ENCODE measurements around the gene ZNF775. TPM values are rescaled to one million over a fixed set of nuclear protein-coding genes. Genes with fewer than 3 reads are reported as not detected.
"Not testable (repeated sequence)": the region's sequence is repeated elsewhere in the genome, so short reads cannot be mapped to it uniquely, and the experiment has no call there.

Gene ZNF775
- total RNA-seq, 1 donor from 2014 or later, result 1.3 TPM

DNA sequence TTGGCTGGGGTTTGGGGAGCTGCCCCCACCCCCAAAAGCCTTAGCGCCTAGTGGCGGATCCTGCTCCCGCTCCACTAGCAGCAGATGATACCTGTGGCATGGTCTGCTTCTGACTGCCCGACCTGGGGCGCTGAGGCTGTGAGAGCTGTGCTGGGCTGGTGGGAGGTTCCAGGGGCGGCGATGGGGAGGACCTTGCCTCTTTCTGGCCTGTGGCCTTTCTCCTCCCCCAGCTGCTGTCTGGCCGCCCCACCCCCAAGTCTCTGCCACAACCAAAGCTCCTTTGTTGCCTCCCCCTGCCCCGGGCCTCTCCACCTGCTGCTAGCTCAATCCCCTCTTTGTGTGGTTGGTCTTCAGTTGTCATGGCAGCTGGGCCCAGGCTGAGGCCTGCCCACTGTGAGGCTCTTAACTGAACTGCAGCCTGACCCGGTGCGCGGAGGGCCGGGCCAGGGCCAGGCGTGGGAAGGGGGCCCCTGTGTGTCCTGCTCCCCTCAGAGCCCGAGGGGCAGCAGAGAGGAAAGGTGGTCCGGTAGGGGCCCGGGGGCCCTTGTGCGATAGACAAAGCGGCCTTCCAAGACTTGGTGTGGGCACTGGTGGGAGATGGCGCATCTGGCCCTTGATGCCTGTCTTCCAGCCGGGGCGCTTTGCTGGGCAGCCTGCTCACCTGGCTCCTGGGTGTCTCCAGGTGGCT lies 4.7 kb downstream of the ZNF775 start:
- no peak for ATAC-seq

DNA sequence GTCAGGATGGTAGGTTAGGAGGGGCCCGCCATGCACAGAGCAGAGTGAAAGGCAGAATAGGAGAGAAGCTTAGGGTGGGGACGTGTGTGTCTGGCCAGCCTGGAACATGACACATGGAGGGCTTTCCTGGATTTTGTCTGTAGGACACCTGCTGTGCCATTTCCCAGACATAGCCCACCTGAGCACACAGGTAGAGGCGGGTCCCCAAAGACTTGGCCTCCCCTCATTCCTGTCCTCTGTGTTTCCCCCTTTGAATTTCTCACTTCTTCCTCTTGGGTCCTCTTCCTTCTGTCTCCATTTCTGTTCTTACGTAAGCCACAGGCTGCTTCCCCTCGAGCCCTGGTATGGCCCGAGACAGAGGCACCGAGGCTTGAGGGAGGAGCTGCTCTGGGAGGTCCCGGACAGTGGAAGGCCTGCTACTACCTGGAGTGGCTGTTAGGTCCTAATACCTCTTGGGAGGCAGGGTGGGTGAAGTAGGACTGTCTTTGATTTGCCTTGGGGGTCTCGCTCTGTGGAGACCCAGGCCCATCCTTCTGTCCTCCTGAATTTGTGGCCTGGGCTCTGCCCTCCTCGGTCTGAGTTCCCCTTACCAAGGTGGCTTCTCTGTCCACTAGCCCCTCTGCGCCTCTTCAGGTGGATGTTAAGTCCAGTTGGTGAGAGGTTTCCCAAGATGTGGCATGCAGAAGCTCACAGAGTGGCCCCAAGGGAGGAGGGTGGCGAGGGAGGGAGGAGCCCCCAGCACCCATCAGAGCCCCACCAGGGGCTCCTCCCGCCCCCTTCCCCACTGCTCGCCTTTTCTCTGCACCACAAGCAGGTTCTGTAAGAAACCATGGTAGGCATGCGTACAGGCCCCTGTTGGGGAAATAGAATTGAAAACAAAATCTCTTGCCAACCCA lies 5.5 kb downstream of the ZNF775 start:
- ATAC-seq, result no peak

DNA sequence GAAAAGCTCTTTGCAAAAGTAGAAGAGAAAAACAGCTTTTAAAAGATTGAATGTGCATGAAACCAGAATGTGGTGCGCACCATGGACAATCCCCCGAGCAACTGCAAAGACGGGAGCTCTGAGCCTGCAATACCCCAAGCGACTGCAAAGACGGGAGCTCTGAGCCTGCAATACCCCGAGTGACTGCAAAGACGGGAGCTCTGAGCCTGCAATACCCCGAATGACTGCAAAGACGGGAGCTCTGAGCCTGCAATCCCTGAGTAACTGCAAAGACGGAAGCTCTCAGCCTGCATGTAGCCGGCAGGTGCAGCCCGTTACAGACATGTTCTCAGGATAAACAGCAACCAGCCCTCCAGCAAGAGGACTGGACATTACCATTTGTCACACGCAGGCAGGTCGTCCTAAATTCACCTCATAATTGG lies 6.2 kb downstream of the ZNF775 start:
- ATAC-seq, result no peak

DNA sequence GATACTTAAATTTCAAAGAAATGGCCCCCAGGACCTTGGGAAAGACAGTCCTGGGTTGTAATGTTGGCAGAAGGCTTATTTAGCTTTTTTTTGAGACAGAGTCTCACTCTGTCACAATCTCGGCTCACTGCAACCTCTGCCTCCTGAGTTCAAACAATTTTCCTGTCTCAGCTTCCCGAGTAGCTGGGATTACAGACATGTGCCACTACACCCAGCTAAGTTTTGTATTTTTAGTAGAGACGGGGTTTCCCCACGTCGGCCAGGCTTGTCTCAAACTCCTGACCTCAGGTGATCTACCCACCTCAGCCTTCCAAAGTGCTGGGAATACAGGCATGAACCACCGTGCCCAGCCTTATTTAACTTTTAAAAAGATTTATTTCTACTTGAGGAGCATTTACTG lies 6.8 kb downstream of the ZNF775 start:
- ATAC-seq, result not testable (repeated sequence)

DNA sequence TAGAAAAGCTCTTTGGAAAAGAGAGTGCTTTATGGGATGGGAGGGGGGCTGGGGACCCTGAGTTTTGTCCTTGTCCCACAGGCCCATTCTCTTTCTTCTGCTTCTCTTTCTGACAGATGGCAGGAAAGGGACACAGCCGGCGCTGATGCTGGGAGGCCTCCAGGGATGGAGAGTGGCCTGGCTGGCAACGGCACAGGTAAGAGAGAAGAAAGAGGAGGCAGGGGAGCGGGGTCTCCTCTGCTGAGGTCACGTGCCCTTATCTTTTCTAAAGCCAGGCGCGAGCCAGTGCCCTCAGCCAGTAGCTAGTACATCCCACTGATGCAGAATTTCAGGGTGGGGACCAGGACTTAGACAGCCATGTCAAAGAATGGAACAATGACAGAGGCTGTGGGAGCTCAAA lies 9.2 kb downstream of the ZNF775 start:
- ATAC-seq, result no peak

DNA sequence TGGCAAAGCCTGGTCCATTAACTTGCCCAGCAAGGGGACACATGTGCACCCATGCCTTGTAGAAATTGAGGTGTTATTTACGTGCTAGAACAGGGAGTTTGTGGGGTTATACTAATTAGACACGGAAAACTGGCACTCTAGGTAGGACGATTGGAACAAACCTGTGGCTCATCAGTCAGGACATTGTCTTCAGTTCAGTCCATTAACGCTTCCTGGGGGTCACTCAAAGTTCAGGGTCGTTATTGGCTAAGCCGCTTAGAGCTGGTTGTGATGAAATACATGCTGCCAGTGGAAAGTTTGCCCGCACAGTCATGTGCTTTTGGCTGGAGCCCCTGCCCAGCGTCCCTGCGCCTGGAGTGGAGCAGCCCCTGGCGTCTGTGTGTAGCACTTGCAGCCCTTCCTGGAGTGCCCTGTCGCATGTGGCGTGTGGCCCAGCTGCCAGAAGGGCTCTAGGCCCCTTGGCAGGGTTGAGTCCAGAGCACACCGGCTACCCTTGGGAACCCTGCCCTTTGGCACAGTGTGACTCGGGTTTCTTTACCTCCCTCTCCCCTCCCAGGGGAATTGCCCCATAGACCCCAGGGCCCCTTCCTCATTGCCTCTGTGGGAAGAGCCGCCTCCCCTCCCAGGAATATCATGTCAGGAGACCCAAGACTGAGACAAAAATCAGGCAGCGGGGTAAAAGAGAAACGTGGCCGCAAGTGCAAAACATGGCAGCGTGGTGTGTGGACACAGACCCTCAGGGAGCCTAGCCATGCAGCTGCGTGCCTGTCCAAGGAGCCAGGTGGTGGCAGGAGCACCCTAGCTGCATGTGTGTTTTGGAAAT lies 9.8 kb downstream of the ZNF775 start:
- peak; percentile 73 for ATAC-seq

DNA sequence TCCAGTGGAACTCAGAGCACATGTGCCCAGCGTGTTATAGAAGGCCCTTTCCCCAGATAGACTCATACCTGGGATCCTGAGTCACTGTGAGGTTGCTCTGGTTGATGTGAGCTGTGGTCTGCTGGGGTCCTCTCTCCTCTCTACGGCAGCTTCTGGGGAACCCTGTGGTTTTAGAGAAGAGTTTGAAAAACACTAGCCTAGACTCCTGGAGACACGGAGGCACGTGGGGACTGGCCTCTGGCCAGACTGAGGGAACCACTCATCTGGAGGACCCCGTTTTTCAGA lies 10.3 kb downstream of the ZNF775 start:
- ATAC-seq, result no peak

DNA sequence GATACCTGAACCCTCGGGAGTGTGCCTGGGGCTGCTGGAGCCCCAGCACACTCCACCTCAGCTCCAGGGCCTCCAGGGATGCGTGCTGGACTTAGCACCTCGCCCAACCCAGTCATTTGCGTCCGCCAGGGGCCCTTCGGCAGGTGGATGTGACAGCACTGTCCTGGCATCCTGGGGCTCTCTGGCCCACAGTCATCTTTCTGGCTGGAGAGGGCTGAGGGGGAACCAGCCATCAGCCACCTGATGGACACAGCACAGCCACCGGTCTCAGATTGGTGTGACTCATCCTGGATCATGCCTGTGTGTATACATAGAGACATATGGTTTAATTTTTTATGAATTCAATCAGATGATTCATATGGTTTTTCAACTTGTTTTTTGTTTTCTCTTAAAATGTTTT lies 11.1 kb downstream of the ZNF775 start:
- ATAC-seq, result peak; percentile 25

DNA sequence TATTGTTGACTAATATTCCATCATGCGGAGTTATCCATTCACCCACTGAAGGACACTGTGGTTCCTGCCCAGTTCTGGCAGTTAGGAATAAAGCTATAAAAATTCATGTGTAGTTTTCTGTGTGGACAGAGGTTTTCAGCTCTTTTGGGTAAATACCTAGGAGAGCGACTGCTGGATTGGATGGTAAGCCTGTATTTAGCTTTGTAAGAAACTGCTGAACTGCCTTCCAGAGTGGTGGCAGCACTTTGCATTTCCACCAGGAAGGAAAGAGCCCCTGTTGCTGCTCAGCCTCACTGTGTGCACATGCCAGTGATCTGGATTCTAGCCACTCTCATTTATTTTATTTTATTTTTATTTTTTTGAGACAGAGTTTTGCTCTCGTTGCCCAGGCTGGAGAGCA lies 14.2 kb downstream of the ZNF775 start:
- ATAC-seq, result no peak

DNA sequence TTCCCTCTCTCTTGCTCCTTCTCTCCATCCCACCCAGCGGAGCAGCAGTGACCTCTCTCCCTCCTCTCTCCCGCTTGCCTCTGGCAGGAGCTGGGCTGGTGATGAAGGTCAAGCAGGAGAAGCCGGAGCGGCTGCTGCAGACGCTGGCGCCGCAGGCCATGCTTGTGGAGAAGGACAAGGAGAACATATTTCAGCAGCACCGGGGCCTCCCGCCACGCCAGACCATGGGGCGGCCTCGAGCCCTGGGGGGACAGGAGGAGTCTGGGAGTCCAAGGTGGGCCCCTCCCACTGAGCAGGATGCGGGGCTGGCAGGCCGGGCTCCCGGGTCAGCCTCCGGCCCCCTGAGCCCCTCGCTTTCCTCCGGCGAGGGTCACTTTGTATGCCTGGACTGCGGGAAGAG lies 17.3 kb downstream of the ZNF775 start:
- ATAC-seq, result no peak

DNA sequence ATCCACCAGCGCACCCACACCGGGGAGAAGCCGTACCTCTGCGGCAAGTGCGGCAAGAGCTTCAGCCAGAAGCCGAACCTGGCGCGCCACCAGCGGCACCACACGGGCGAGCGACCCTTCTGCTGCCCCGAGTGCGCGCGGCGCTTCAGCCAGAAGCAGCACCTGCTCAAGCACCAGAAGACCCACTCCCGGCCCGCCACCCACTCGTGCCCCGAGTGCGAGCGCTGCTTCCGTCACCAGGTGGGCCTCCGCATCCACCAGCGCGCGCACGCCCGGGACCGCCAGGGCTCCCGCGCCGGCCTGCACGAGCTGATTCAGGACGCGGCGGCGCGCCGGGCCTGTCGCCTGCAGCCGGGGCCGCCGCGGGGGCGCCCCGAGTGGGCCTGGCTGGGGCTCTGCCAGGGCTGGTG lies 17.7 kb downstream of the ZNF775 start:
- ATAC-seq, result no peak

DNA sequence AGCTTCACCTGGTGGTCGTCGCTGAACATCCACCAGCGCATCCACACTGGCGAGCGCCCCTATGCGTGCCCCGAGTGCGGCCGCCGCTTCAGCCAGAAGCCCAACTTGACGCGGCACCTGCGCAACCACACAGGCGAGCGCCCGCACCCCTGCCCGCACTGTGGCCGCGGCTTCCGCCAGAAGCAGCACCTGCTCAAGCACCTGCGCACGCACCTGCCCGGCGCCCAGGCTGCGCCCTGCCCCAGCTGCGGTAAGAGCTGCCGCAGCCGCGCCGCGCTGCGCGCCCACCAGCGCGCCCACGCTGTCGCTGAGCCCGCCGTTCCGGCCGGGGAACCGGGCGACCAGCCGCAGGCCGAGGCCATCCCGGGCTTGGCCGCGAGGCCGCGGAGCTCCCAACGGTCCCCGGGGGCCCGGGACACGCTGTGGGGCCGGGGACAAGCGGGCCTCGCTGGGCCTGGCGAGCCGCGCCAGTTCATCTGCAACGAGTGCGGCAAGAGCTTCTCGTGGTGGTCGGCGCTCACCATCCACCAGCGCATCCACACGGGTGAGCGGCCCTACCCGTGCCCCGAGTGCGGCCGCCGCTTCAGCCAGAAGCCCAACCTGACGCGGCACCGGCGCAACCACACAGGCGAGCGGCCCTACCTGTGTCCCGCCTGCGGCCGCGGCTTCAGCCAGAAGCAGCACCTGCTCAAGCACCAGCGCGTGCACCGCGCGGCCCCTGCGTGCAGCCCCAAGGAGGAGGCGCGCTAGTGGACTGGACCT lies 18.4 kb downstream of the ZNF775 start:
- ATAC-seq, result no peak

DNA sequence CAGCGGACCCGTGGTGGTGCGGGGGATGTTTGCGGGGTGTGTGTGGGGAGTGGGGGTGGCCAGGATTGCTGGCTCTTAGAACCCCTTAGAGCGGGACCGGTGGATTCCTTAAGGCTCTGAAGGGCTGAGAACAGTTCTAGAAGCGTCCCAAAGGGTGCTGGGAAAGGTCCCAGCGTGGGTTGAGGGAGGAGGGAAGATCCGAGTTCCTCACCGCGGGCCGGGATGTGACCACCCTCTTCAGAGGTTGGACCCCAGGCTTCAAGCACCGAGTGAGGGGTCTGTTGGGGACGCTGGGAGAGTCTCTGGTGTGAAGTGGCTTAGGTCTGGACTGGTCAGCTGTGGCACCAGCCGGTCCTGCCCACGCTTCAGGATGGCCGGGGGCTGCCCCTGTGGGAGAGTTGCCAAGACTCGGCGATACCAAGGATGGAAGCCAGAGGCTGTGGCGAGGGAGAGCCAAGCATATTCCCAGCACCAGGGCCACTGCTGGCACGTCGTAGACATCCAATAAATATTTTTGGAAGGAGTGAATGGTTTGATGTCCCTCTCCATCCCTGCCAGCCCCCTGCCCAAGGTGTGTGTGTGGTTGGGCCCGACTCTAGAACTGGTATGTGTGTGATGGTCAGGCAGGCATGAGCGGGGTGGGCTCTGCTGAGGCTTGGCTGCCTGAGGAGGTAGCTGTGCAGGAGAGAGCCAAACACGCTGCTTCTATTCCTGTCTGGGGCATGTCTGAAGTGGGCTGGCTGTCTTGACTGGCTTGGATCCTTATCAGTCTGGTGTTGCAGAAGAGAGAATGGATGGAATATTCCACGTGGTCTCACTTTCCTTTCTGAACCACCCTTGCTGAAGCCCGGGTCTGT lies 19.2 kb downstream of the ZNF775 start:
- no peak for ATAC-seq

DNA sequence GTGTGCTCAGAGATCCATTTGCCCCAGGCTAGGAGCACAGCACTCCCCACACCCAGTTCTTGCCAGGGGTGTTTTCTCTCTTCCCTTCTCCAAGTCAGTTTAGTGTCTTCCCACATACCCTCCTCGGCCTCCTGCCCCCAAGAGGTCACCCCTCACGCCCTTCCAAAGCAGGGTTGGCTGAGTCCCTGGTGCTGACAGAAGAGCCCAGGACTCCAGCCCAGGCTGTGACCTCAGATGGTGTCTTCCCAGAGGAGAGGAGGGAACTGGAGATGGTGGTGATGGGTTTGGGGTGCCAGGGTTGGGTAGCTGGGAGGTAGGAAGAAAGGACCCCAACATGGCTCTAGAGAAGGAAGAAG lies 19.8 kb downstream of the ZNF775 start:
- no peak for ATAC-seq

DNA sequence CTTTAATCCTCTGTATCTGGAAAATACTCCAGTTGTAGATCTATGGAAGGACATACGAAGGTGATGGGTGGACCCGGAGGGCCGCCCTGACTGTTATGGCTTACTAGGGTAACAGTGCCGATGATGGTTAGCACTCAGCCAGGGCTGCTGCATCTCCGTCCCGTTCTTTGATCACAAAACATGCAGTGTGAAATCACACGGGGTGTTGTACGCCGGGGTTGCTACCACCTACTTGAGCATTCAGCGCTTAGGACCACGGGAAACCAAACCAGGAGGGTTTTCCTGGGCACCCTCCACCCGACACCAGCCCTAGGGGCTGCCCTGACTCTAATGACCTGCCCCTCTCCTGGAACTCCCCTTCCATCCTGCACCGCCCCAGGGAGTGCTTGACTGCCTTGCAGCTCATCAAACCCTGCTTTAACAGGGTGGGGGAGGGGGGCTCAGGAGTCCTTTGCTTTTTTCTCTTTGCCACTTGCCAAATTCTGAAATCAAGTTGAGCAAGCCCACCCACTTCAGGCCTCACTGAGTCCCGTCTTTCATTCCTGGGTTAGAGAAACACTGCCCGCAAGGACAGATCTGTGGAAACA lies 20.4 kb downstream of the ZNF775 start:
- peak; percentile 8 for ATAC-seq

DNA sequence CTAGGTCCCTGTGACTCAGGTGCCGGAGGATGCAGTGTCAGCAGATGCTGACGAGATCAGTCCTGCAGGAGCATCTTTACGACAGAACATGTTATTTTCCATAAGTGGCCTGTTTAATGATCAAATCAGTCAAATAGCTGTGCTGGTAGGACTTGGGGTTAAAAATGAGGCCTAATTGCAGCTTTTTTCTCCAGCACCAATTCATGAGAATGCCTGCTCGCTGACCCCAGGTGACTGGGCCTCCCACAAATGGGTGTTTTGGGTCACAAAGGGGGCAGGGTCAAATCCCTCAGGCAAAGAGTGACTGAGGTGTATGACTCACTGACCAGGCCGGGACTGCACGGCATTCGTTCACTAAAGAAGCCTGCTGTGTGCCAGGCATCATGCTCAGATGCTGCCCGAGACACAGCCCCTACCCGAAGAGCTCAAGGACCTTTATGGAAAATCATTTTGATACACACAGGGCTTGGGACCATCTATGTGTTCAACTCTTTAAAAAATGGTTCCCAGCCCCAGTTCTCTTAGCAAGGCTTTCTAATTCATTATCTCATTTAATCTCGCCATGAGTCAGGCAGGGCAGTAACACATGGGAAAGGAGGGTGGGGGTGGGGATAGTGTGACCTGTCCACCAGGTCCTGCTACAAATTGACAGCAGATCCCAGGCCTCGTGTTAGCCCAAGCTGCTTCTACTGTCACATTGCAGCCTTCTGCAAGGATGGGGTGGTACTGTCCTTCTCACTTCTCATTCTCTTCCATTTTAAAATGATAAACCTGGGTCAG lies 21.1 kb downstream of the ZNF775 start:
- ATAC-seq, result peak; percentile 71

DNA sequence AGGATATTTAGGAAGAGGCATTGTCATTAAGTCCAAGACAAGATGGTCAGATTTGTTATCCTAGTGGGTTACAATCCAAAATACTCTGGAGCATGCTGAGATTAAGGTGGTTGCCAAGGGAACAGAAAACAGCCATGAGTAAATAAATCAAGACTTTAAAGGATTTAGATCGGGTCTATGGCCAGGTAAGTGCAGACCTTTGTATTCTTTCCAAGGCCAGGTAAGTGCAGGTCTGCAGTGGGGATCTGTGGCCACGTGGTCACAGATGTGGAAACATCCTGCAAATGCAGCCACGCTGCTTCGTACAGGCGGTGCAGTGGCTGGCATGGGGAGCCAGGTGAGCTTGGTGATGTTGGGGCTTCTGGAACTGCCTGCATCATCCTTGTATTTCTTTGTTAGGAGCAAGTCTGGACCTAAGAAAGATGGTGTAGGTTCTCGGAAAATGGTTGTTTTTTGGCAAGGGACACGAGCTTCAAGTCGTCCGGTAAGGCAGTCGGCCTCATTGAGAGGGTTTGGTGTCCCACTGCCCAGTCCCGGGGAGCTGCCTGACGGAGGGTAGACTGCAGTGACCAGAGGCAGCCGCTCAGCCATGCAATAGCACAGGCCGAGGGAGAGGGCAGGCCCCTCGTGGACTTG lies 21.8 kb downstream of the ZNF775 start:
- no peak for ATAC-seq

DNA sequence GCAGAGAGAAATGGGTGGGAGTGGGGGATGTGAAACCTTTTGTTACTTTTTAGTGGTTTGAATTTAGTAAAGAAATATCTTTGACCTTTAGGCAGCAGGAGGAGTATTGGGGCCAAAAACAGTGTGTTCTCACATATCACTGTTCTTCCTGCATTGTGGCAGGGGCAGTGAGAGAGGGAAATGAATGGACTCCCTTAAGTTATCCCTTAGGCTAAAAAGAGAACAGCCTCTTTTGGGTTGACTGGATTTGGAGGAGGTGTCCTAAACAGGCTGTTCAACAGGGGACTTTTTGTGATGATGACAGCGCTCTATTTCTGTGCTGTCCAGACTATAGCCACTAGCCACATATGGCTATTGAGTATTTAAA lies 22.3 kb downstream of the ZNF775 start:
- no peak for ATAC-seq

DNA sequence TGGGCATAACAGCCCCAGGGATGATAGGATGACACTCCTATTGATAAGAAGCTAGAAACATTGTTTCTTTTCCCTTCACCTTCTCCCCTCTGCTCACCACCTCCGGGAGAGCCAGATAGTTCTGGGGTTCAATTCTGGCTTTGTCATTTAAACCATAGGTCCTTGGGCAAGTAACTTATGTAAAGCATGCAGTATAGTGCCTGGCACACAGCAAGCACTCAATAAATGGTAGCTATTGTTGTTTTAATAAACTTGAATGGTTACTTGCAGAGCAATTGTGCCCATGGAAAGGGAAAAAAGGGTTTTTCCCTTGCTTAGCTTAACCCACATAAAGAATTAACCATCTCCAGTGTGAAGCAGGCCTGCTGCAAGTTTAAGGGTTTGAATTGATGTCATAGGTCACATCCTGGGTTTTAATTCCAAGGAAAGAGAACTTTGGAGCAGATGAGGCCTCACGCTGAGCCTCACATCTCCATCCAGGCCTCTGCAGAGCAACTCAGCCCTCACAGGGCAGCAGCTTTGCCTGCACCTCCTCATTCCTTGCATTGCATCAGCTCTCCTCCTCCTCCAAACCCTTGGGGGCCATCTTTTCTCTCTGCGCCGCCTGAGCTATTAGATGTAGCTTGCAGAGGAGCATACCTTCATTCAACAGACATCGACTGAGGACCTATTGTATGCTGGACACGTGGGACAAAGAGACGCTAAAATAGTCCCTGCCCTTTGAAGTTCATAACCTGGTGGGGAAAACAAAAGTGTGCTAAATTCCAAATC lies 22.9 kb downstream of the ZNF775 start:
- no peak for ATAC-seq
